ENCODE data around the gene HMGCLL1.

HMGCLL1 gene

DNA sequence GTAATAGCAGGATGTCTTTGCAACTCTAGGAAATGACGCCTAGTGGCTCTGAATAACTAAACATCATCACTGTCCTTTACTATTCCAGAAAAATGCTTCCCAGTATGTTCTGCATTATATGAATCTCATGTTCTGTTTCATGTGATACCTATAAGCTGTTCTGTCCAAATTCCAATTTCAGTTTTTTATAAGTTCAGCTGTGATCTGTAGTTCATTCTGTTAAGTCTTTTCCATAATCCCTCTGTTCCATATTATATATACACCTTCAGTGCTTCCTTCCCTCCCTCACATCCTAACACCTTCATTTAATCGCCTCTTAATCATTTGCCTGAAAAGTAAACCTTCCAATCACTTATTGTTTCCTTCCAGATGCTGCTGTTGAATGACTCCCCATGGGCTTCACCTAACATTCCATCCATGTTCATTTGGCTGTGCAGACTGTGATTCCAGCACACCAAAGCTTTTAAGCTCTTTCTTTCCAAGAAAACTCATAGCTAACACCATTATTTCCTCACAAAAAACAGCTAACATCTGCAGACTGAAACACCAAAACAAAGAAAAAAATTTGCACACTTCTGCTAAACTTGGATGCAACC lies 18.6 kb downstream of the HMGCLL1 start:
- TF ChIP-seq, protein P1, sequence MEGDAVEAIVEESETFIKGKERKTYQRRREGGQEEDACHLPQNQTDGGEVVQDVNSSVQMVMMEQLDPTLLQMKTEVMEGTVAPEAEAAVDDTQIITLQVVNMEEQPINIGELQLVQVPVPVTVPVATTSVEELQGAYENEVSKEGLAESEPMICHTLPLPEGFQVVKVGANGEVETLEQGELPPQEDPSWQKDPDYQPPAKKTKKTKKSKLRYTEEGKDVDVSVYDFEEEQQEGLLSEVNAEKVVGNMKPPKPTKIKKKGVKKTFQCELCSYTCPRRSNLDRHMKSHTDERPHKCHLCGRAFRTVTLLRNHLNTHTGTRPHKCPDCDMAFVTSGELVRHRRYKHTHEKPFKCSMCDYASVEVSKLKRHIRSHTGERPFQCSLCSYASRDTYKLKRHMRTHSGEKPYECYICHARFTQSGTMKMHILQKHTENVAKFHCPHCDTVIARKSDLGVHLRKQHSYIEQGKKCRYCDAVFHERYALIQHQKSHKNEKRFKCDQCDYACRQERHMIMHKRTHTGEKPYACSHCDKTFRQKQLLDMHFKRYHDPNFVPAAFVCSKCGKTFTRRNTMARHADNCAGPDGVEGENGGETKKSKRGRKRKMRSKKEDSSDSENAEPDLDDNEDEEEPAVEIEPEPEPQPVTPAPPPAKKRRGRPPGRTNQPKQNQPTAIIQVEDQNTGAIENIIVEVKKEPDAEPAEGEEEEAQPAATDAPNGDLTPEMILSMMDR (conservative IDR thresholded peaks at IDR 0.05; ENCODE audit: low read length): no peak
- TF ChIP-seq EZH2phosphoT487 (IDR thresholded peaks at IDR 0.05; ENCODE audit: borderline replicate concordance): no peak
- no peaks in the 10 kb centered on the region for H3K27me3 ChIP-seq (ENCODE audit: insufficient read depth, low read length, poor library complexity, severe bottlenecking)

GRCh38 chr6:55557146-55557545 lies 21.8 kb downstream of the HMGCLL1 start:
- Histone ChIP-seq H3K27me3 (ENCODE audit: insufficient read depth, low read length, poor library complexity, severe bottlenecking) (no peaks in the 10 kb centered on the region), H3K9me2 (replicated peaks; ENCODE audit: low read depth, low read length) (no peaks in the 10 kb centered on the region)

More for the DNA sequence above, 18.6 kb downstream of the HMGCLL1 start:
- Histone ChIP-seq H3K4me3 (ENCODE audit: low read length, poor library complexity, severe bottlenecking) (no peak overlapping the region), H3K9ac (ENCODE audit: low read depth, low read length, poor library complexity, severe bottlenecking) (no peak overlapping the region), H3K4me2 (ENCODE audit: low read depth, low read length, poor library complexity, severe bottlenecking) (no peak overlapping the region), H3K4me1 (ENCODE audit: insufficient read depth, low read length, poor library complexity, severe bottlenecking) (no peaks in the 10 kb centered on the region), H3K36me3 (ENCODE audit: insufficient read depth, low read length) (no peaks in the 10 kb centered on the region), H3K9me3 (ENCODE audit: insufficient read depth, low read depth, low read length) (no peaks in the 10 kb centered on the region), H4K20me1 (ENCODE audit: insufficient read depth, low read length, poor library complexity, severe bottlenecking) (no peaks in the 10 kb centered on the region), H3F3A (ENCODE audit: low read depth) (no peaks in the 10 kb centered on the region), H3K9me2 (replicated peaks; ENCODE audit: low read depth, low read length) (no peaks in the 10 kb centered on the region), H2AFZ (ENCODE audit: low read length) (no peak overlapping the region), H3K79me2 (ENCODE audit: insufficient read depth, low read length) (no peaks in the 10 kb centered on the region)

DNA sequence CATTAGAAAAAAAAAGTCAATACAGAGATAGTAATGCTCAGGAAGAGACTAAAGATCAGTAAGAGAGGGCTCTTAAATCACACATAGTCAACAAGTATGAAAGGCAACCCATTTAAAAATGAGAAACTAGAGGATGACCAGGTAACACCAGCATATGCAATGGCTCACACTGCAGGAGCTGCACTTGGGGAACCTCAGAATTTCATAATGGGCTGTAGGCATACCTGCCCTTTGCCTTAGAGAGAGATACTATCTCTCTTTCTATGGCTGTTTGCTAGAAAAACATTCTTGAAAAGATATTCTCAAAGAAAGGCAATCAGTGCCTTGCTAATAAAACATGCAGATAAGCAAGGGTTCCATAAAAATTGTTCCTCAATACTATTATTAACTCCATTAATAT lies 33.2 kb downstream of the HMGCLL1 start:
- Histone ChIP-seq H2AFZ (ENCODE audit: low read length) (no peak overlapping the region), H3K9me3 (ENCODE audit: insufficient read depth, low read depth, low read length) (no peaks in the 10 kb centered on the region), H3K9ac (ENCODE audit: low read depth, low read length, poor library complexity, severe bottlenecking) (no peak overlapping the region), H4K20me1 (ENCODE audit: insufficient read depth, low read length, poor library complexity, severe bottlenecking) (no peaks in the 10 kb centered on the region), H3K9me2 (replicated peaks; ENCODE audit: low read depth, low read length) (no peaks in the 10 kb centered on the region), H3K79me2 (ENCODE audit: insufficient read depth, low read length) (no peaks in the 10 kb centered on the region), H3K36me3 (ENCODE audit: insufficient read depth, low read length) (no peaks in the 10 kb centered on the region), H3K4me2 (ENCODE audit: low read depth, low read length, poor library complexity, severe bottlenecking) (no peak overlapping the region), H3K4me3 (ENCODE audit: low read length, poor library complexity, severe bottlenecking) (no peak overlapping the region), H3K4me1 (ENCODE audit: insufficient read depth, low read length, poor library complexity, severe bottlenecking) (no peaks in the 10 kb centered on the region), H3K27me3 (ENCODE audit: insufficient read depth, low read length, poor library complexity, severe bottlenecking) (no peaks in the 10 kb centered on the region), H3F3A (ENCODE audit: low read depth) (no peaks in the 10 kb centered on the region)
- TF ChIP-seq EZH2phosphoT487 (IDR thresholded peaks at IDR 0.05; ENCODE audit: borderline replicate concordance): no peak
- TF ChIP-seq, protein P1 (conservative IDR thresholded peaks at IDR 0.05; ENCODE audit: low read length): no peak

More at GRCh38 chr6:55557146-55557545, 21.8 kb downstream of the HMGCLL1 start:
- H4K20me1 ChIP-seq (ENCODE audit: insufficient read depth, low read length, poor library complexity, severe bottlenecking): no peaks in the 10 kb centered on the region
- no peak overlapping the region for H3K4me3 ChIP-seq (ENCODE audit: low read length, poor library complexity, severe bottlenecking)
- no peak overlapping the region for H3K4me2 ChIP-seq (ENCODE audit: low read depth, low read length, poor library complexity, severe bottlenecking)
- H3K36me3 ChIP-seq (ENCODE audit: insufficient read depth, low read length): no peaks in the 10 kb centered on the region
- H2AFZ ChIP-seq (ENCODE audit: low read length): no peak overlapping the region
- no peaks in the 10 kb centered on the region for H3K9me3 ChIP-seq (ENCODE audit: insufficient read depth, low read depth, low read length)
- H3K4me1 ChIP-seq (ENCODE audit: insufficient read depth, low read length, poor library complexity, severe bottlenecking): no peaks in the 10 kb centered on the region
- TF ChIP-seq EZH2phosphoT487 (IDR thresholded peaks at IDR 0.05; ENCODE audit: borderline replicate concordance): no peak
- TF ChIP-seq, protein P1 (conservative IDR thresholded peaks at IDR 0.05; ENCODE audit: low read length): no peak
- no peaks in the 10 kb centered on the region for H3K79me2 ChIP-seq (ENCODE audit: insufficient read depth, low read length)
- H3F3A ChIP-seq (ENCODE audit: low read depth): no peaks in the 10 kb centered on the region
- H3K9ac ChIP-seq (ENCODE audit: low read depth, low read length, poor library complexity, severe bottlenecking): no peak overlapping the region

All from Loucy (cell line).